HG03342 (cell line): ENCODE results near the gene ATRNL1.

Experiments
- ATAC-seq: cut with Tn5 transposase; IDR thresholded peaks from one replicate; pipeline ENCODE4 v1.9.1; 2021; ENCODE audit warnings: mild to moderate bottlenecking, moderate library complexity; ENCODE audit not compliant: unreplicated experiment

The ATRNL1 gene

GRCh38 chr10:115974816-115975430 is 881.8 kb downstream of the ATRNL1 start:
- no peak for ATAC-seq

GRCh38 chr10:115975506-115975905 is 882.3 kb downstream of the ATRNL1 start:
- ATAC-seq: no peak

GRCh38 chr10:115976342-115976741 is 883.2 kb downstream of the ATRNL1 start:
- no peak for ATAC-seq

- ATAC-seq: no peak
Measured at GRCh38 chr10:115977855-115978254, 884.7 kb downstream of the ATRNL1 start.

GRCh38 chr10:115979576-115979975 is 886.4 kb downstream of the ATRNL1 start:
- ATAC-seq: no peak

GRCh38 chr10:115980470-115980869 is 887.3 kb downstream of the ATRNL1 start:
- no peak for ATAC-seq

- no peak for ATAC-seq
Measured at GRCh38 chr10:115981081-115981480, 887.9 kb downstream of the ATRNL1 start.

GRCh38 chr10:115982076-115982475 is 888.9 kb downstream of the ATRNL1 start:
- ATAC-seq: no peak

GRCh38 chr10:115982526-115982925 is 889.4 kb downstream of the ATRNL1 start:
- ATAC-seq: no peak

- no peak for ATAC-seq
Measured at GRCh38 chr10:115985786-115986185, 892.6 kb downstream of the ATRNL1 start.

- ATAC-seq: no peak
Measured at GRCh38 chr10:115988380-115988779, 895.2 kb downstream of the ATRNL1 start.

GRCh38 chr10:115989621-115990020 is 896.5 kb downstream of the ATRNL1 start:
- no peak for ATAC-seq

GRCh38 chr10:115992236-115992986 is 899.2 kb downstream of the ATRNL1 start:
- no peak for ATAC-seq

GRCh38 chr10:115996031-115996430 is 902.9 kb downstream of the ATRNL1 start:
- no peak for ATAC-seq

GRCh38 chr10:115998301-115998700 is 905.1 kb downstream of the ATRNL1 start:
- ATAC-seq: no peak
